CD4-positive, CD25-positive, alpha-beta regulatory T cell (primary cell): ENCODE measurements around the gene NUP153. TPM values are rescaled to one million over a fixed set of nuclear protein-coding genes. Genes with fewer than 3 reads are reported as not detected.
"Not testable (repeated sequence)": the region's sequence is repeated elsewhere in the genome, so short reads cannot be mapped to it uniquely, and the experiment has no call there.

Experiments
- ATAC-seq, 2 donors: fragments of 150-1000 bp; cut with Tn5 transposase; one replicate each; pipeline ENCODE4 v1.10.0; 2021; ENCODE audit warnings: low read depth in 2 of 2, moderate number of reproducible peaks in 2 of 2, moderate library complexity in 1 of 2
- DNase-seq, 3 donors: peaks; one replicate each; pipeline versions ENCODE4 v3.0.0 to v3.0.0-alpha.2; 2012 to 2022; ENCODE audit warnings: mixed read lengths in 1 of 3
- H3K27ac ChIP-seq: one replicate; pipeline ENCODE4 v1.7.0; 2013; ENCODE audit warnings: mild to moderate bottlenecking, low read length; ENCODE audit not compliant: insufficient read depth, poor library complexity, severe bottlenecking
- H3K27me3 ChIP-seq: one replicate; pipeline ENCODE4 v1.7.0; 2013; ENCODE audit warnings: low read length; ENCODE audit not compliant: control insufficient read depth, insufficient read depth
- H3K36me3 ChIP-seq: one replicate; pipeline ENCODE4 v1.7.0; 2013; ENCODE audit warnings: mild to moderate bottlenecking, low read length, moderate library complexity; ENCODE audit not compliant: control insufficient read depth, insufficient read depth
- H3K4me1 ChIP-seq: 2 replicates; pipeline ENCODE4 v1.7.0; 2013; ENCODE audit warnings: mild to moderate bottlenecking, low read length; ENCODE audit not compliant: insufficient read depth, control insufficient read depth, poor library complexity, severe bottlenecking
- H3K4me3 ChIP-seq: one replicate; pipeline ENCODE4 v1.7.0; 2013; ENCODE audit warnings: low read depth, mild to moderate bottlenecking, low read length, moderate library complexity
- H3K9me3 ChIP-seq, 2 experiments: 1 replicate in 1 of 2; 2 replicates in 1 of 2; pipeline ENCODE4 v1.7.0; 2013; ENCODE audit warnings: low read length in 2 of 2, mild to moderate bottlenecking in 1 of 2, moderate library complexity in 1 of 2; ENCODE audit not compliant: control insufficient read depth in 2 of 2
- H3K27ac Mint-ChIP-seq, 3 donors: one replicate each; pipeline ENCODE4 v1.8.0; 2020 to 2022; ENCODE audit warnings: mild to moderate bottlenecking in 3 of 3, mixed read lengths in 3 of 3, moderate library complexity in 2 of 3
- H3K27me3 Mint-ChIP-seq: one replicate; pipeline ENCODE4 v1.8.0; 2022; ENCODE audit warnings: mild to moderate bottlenecking, mixed read lengths
- H3K36me3 Mint-ChIP-seq: one replicate; pipeline ENCODE4 v1.8.0; 2020; ENCODE audit warnings: mixed read lengths
- H3K4me1 Mint-ChIP-seq, 4 donors: one replicate each; pipeline ENCODE4 v1.8.0; 2020 to 2022; ENCODE audit warnings: mixed read lengths in 4 of 4, mild to moderate bottlenecking in 1 of 4
- H3K4me3 Mint-ChIP-seq, 4 donors: one replicate each; pipeline ENCODE4 v1.8.0; 2020 to 2022; ENCODE audit warnings: mild to moderate bottlenecking in 4 of 4, mixed read lengths in 4 of 4, moderate library complexity in 3 of 4
- H3K9me3 Mint-ChIP-seq, 7 donors: one replicate each; pipeline ENCODE4 v1.8.0; 2020 to 2022; ENCODE audit warnings: mixed read lengths in 7 of 7, mild to moderate bottlenecking in 3 of 7, moderate library complexity in 2 of 7
- polyA plus RNA-seq, 4 donors: library from polyadenylated mRNA; unstranded; fragments of 300-500 nt; fragmentation: Illumina TruSeq; gene quantifications; one replicate each; pipeline ENCODE4 v1.2.3, GENCODE V29; 2021
- total RNA-seq: library from RNA; stranded (reverse); gene quantifications from one replicate; pipeline ENCODE4 v1.2.3, GENCODE V29; 2022

NUP153 gene
- total and polyA plus RNA-seq, 5 donors from 2014 or later, result 4.2 to 64.5 (median 4.5) TPM

GRCh38 chr6:17586623-17587022, 120.1 kb downstream of the NUP153 start:
- H3K4me3 ChIP-seq, DNase-seq, H3K4me3 Mint-ChIP-seq, H3K36me3 ChIP-seq, H3K27ac ChIP-seq, ATAC-seq, H3K4me1 ChIP-seq, H3K27me3 ChIP-seq, H3K9me3 ChIP-seq, H3K9me3 Mint-ChIP-seq, H3K27ac Mint-ChIP-seq, H3K36me3 Mint-ChIP-seq: not testable (repeated sequence)
- Mint-ChIP-seq H3K4me1 (peaks cover 0 to 19% (median 5%) of the 10 kb centered on the region in 4 donors), H3K27me3 (peaks cover 10% of the 10 kb centered on the region)

- Mint-ChIP-seq H3K36me3 (no peaks in the 10 kb centered on the region), H3K4me1 (peaks cover 0 to 21% (median 5%) of the 10 kb centered on the region in 4 donors), H3K4me3 (no peak overlapping the region), H3K9me3 (no peaks in the 10 kb centered on the region), H3K27me3 (peaks cover 10% of the 10 kb centered on the region), H3K27ac (no peak overlapping the region)
- ATAC-seq (no peak), DNase-seq (peak in 1 of 3 donors; percentile 24)
- H3K4me3 ChIP-seq, result no peak overlapping the region
- no peaks in the 10 kb centered on the region for H3K9me3 ChIP-seq
- peaks cover 6% of the 10 kb centered on the region for H3K4me1 ChIP-seq
- H3K27ac ChIP-seq, result no peak overlapping the region
- H3K27me3 ChIP-seq, result peaks cover 3% of the 10 kb centered on the region
- H3K36me3 ChIP-seq, result no peaks in the 10 kb centered on the region
These were observed 120.8 kb downstream of the NUP153 start for GRCh38 chr6:17585766-17586490.

GRCh38 chr6:17584241-17584803, 122.4 kb downstream of the NUP153 start:
- Mint-ChIP-seq H3K27me3 (peaks cover 10% of the 10 kb centered on the region), H3K36me3 (no peaks in the 10 kb centered on the region)
- ATAC-seq, result peak; percentile 48 to 54

GRCh38 chr6:17583811-17584210, 122.9 kb downstream of the NUP153 start:
- H3K9me3 Mint-ChIP-seq, result no peaks in the 10 kb centered on the region
- Histone ChIP-seq H3K9me3 (no peaks in the 10 kb centered on the region), H3K27me3 (peaks cover 3% of the 10 kb centered on the region), H3K4me1 (peaks cover 6% of the 10 kb centered on the region), H3K36me3 (no peaks in the 10 kb centered on the region), H3K4me3 (no peak overlapping the region), H3K27ac (no peak overlapping the region)
- H3K27me3 Mint-ChIP-seq, result peaks cover 10% of the 10 kb centered on the region
- H3K27ac Mint-ChIP-seq, result peak overlapping the region in 1 of 3 donors; percentile 31
- peaks cover 0 to 9% (median under 1%) of the 10 kb centered on the region in 4 donors for H3K4me1 Mint-ChIP-seq
- H3K4me3 Mint-ChIP-seq, result no peak overlapping the region
- no peak for ATAC-seq
- no peaks in the 10 kb centered on the region for H3K36me3 Mint-ChIP-seq
- DNase-seq, result no peak

More at GRCh38 chr6:17584241-17584803, 122.4 kb downstream of the NUP153 start:
- Histone ChIP-seq H3K4me1 (peaks cover 6% of the 10 kb centered on the region), H3K27me3 (peaks cover 3% of the 10 kb centered on the region), H3K9me3 (no peaks in the 10 kb centered on the region), H3K4me3 (peak overlapping the region; percentile 37), H3K36me3 (no peaks in the 10 kb centered on the region), H3K27ac (no peak overlapping the region)
- Mint-ChIP-seq H3K4me3 (no peak overlapping the region), H3K27ac (peak overlapping the region in 1 of 3 donors; percentile 31), H3K9me3 (no peaks in the 10 kb centered on the region), H3K4me1 (peaks cover 0 to 14% (median 2%) of the 10 kb centered on the region in 4 donors)
- DNase-seq, result peak in 2 of 3 donors; percentile 53 to 59

GRCh38 chr6:17581282-17581681, 125.4 kb downstream of the NUP153 start:
- peaks cover 0 to 13% (median 4%) of the 10 kb centered on the region in 7 donors for H3K9me3 Mint-ChIP-seq
- ATAC-seq, DNase-seq: not testable (repeated sequence)

GRCh38 chr6:17580518-17581048, 126.1 kb downstream of the NUP153 start:
- H3K4me1 ChIP-seq, result peaks cover 6% of the 10 kb centered on the region
- H3K36me3 Mint-ChIP-seq, result no peaks in the 10 kb centered on the region
- peaks cover 0 to 13% (median 4%) of the 10 kb centered on the region in 7 donors for H3K9me3 Mint-ChIP-seq
- no peak overlapping the region for H3K4me3 ChIP-seq
- no peak overlapping the region for H3K27ac Mint-ChIP-seq
- peak; percentile 59 to 73 for ATAC-seq
- peaks cover 11% of the 10 kb centered on the region for H3K27me3 ChIP-seq
- peaks cover 0 to 8% (median under 1%) of the 10 kb centered on the region in 4 donors for H3K4me1 Mint-ChIP-seq
- H3K4me3 Mint-ChIP-seq, result peak overlapping the region in 3 of 4 donors; percentile 76 to 87 (median 79)
- H3K27ac ChIP-seq, result no peak overlapping the region
- no peak for DNase-seq
- H3K27me3 Mint-ChIP-seq, result peaks cover 10% of the 10 kb centered on the region
- no peaks in the 10 kb centered on the region for H3K36me3 ChIP-seq
- H3K9me3 ChIP-seq, result peaks cover 6 to 10% of the 10 kb centered on the region in 2 experiments

More at GRCh38 chr6:17581282-17581681, 125.4 kb downstream of the NUP153 start:
- H3K36me3 Mint-ChIP-seq, H3K4me1 Mint-ChIP-seq, H3K4me3 ChIP-seq, H3K4me1 ChIP-seq, H3K27ac ChIP-seq, H3K36me3 ChIP-seq, H3K27ac Mint-ChIP-seq, H3K9me3 ChIP-seq: not testable (repeated sequence)
- peak overlapping the region in 3 of 4 donors; percentile 66 to 73 (median 70) for H3K4me3 Mint-ChIP-seq
- H3K27me3 ChIP-seq, result peaks cover 11% of the 10 kb centered on the region
- H3K27me3 Mint-ChIP-seq, result peaks cover 10% of the 10 kb centered on the region

- Mint-ChIP-seq H3K9me3 (peaks cover 0 to 13% (median 5%) of the 10 kb centered on the region in 7 donors), H3K4me3 (no peak overlapping the region), H3K27me3 (peaks cover 21% of the 10 kb centered on the region), H3K27ac (peak overlapping the region in 1 of 3 donors; percentile 2), H3K36me3 (no peaks in the 10 kb centered on the region), H3K4me1 (peaks cover 0 to 4% (median 0%) of the 10 kb centered on the region in 4 donors)
- ATAC-seq (no peak), DNase-seq (no peak)
- H3K4me1 ChIP-seq, result no peaks in the 10 kb centered on the region
- H3K27ac ChIP-seq, result no peak overlapping the region
- H3K4me3 ChIP-seq, result no peak overlapping the region
- no peaks in the 10 kb centered on the region for H3K36me3 ChIP-seq
- H3K9me3 ChIP-seq, result peaks cover 6 to 10% of the 10 kb centered on the region in 2 experiments
- peaks cover 10% of the 10 kb centered on the region for H3K27me3 ChIP-seq
These were observed 129.7 kb downstream of the NUP153 start for GRCh38 chr6:17577059-17577458.
